ENCODE measurements around the gene OTULIN.

The OTULIN gene

DNA sequence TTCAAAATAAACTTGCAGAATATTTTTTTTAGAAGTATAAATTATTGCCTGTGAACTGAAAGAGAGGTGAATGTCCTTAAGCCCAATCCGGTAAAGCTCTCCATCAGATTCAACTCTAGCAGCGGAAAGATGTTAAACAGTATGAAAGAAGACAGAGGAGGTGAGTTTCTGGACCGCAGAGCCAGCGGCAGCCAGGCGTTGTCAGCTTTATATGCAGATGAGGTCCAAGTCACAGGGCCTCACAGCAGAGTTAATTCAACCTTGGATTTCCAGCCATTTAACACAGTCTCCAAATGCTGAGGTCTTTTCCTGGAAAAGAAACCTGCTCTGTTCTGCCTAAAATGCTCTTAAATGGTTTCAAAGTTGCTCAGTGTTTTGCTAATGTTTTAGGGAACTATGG lies 75.5 kb downstream of the OTULIN start:
- no peak for DNase-seq (ENCODE audit: low read depth in 4 of 4, low spot score in 1 of 4)

GRCh38 chr5:14741131-14741530 lies 76.6 kb downstream of the OTULIN start:
- no peak for DNase-seq (ENCODE audit: low read depth in 4 of 4, low spot score in 1 of 4)

GRCh38 chr5:14741801-14742440 lies 77.4 kb downstream of the OTULIN start:
- DNase-seq (ENCODE audit: low read depth in 4 of 4, low spot score in 1 of 4): no peak

DNA sequence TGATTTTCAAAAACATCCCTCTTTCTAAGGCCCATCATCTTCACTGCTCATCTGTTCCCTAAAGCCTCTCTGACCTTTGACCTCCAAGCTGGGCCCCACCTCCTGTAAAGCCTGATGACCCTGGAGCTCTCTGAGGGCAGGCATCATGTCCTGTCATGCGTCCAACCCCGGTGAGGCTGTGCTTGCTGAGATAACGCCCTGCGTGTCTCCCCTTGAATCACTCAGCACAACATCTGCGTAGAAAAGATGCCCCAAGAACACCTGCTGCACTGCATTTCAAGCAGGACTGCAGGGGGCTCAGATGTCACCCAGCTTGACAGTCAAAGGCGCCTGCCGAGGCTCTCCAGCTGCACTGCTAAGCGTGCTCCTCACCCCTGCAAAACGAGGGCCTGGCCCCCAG lies 78.0 kb downstream of the OTULIN start:
- DNase-seq (ENCODE audit: low read depth in 4 of 4, low spot score in 1 of 4): no peak

DNA sequence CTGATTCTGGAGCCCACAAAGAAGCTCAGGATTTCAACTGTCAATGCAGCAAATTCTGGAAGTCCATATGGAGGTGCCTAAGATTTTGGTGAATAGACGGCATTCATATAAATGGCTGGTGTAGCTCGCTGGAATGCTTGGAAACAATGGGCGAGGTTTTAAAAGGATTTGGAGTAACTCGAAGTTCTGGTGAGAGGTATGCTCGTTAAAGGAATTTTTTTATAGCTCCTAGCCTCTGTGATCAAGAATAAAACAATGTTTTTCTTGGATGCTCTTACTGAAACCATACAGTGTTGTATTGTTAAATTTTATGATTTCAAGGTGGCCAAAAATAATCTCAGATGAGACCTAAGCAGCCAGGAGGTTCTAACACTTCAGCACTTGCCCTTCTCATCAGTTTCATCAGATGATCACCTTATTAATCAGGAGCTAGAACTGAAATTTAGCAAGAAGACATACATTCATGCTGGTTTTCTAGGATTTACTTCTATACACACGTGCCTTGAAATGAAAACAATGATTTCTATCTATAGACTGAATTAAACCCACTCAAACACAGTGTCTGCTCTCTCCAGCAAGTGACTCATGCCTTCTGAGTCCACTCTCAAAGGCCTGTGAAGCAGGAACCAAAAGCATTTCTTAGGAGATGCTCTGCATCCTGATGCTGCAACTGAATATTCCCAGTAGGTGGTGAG lies 79.2 kb downstream of the OTULIN start:
- no peak for DNase-seq (ENCODE audit: low read depth in 4 of 4, low spot score in 1 of 4)

DNA sequence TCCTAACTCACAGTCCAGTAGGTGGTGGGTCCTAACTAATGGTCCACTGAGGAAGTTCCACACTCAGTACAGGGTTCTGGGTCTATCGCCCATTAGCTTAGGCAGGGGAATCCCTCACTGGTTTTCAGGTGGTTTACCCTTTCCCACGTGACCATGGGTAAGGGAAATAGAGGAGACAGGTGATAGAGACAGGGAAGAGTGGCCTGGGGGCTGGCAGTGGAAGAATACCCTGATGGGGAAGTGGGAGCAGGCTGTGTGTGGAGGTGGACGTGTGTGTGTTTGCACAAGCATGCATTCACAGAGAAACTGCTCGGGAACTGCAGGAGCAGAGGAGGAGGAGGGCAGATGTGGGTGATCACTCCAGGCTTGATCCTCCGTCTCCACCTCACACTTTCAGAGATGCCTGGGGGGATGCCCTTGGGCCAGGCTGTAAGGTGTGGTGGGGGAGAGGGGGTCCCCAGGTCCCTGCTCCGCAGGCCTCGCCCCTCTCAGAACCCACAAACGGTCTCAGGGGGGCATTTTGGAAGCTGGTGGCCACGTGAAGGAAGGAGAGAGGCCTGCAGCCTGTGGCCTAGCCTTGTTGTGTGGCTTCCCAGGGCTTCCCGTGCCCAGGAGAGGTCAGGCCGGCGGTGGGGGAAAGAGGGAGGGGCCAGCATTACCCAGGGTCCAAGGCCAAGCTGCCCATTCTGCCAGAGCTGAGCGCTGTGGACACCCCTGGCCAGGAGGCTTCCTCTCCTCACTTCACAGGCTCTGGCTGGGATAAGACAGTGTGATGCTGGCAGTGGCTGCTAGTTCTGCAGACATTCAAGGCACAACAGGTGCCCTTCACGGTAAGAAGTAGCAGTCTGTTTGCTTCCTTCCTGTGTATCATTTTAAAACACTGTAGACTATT lies 80.0 kb downstream of the OTULIN start:
- no peak for DNase-seq (ENCODE audit: low read depth in 4 of 4, low spot score in 1 of 4)

- DNase-seq (ENCODE audit: low read depth in 4 of 4, low spot score in 1 of 4): no peak
These were observed 80.7 kb downstream of the OTULIN start for GRCh38 chr5:14745188-14745563.

DNA sequence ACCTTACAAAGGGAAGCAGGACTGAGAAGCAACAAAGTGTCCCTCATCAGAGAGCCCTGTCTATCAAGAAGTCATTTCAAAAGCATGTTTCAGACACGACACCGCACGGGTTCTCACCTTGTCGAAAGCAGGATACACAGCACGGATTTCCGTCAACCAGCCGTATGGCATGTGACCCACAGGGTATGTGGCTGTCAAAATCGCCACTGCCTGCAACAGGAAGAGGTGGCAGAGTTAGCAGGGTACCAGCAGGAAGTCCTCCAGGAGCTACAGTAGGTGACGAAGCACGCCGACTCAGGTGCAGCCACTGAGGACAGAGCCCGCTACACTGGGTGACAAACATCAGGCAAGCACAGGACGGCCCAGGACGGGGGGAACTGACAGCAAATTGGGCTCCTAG lies 81.2 kb downstream of the OTULIN start:
- no peak for DNase-seq (ENCODE audit: low read depth in 4 of 4, low spot score in 1 of 4)

GRCh38 chr5:14748180-14748900 lies 83.8 kb downstream of the OTULIN start:
- no peak for DNase-seq (ENCODE audit: low read depth in 4 of 4, low spot score in 1 of 4)
